Osteocyte (in vitro differentiated cells): ENCODE results near the gene TSTD2. TPM values are rescaled to one million over a fixed set of nuclear protein-coding genes. Genes with fewer than 3 reads are reported as not detected.

Source experiments
- DNase-seq: peaks from one replicate; pipeline ENCODE4 v3.0.0; 2021; ENCODE audit warnings: mixed read lengths; ENCODE audit not compliant: unreplicated experiment; ENCODE audit errors: extremely low spot score
- H3K27ac Mint-ChIP-seq: one replicate; pipeline ENCODE4 v1.8.0; 2021; ENCODE audit warnings: mild to moderate bottlenecking, mixed read lengths; ENCODE audit not compliant: unreplicated experiment
- H3K27me3 Mint-ChIP-seq: one replicate; pipeline ENCODE4 v1.8.0; 2021; ENCODE audit warnings: mixed read lengths; ENCODE audit not compliant: unreplicated experiment
- H3K36me3 Mint-ChIP-seq: one replicate; pipeline ENCODE4 v1.8.0; 2021; ENCODE audit warnings: mixed read lengths; ENCODE audit not compliant: unreplicated experiment
- H3K4me1 Mint-ChIP-seq: one replicate; pipeline ENCODE4 v1.8.0; 2021; ENCODE audit warnings: mixed read lengths; ENCODE audit not compliant: unreplicated experiment
- H3K4me3 Mint-ChIP-seq: one replicate; pipeline ENCODE4 v1.8.0; 2021; ENCODE audit warnings: mild to moderate bottlenecking, moderate library complexity, mixed read lengths; ENCODE audit not compliant: unreplicated experiment
- H3K9me3 Mint-ChIP-seq: one replicate; pipeline ENCODE4 v1.8.0; 2021; ENCODE audit warnings: mixed read lengths; ENCODE audit not compliant: unreplicated experiment
- total RNA-seq: library from RNA; stranded (reverse); gene quantifications from 2 replicates; pipeline ENCODE4 v1.2.1, GENCODE V29; 2021
- TF ChIP-seq, protein P1 (sequence below): fragments of 200-600 bp; sonication (generic); IDR thresholded peaks from 2 replicates; pipeline ENCODE4 v1.5.0; 2021; ENCODE audit warnings: antibody characterized with exemption, mild to moderate bottlenecking, moderate library complexity

The TSTD2 gene
- total RNA-seq, 1 donor from 2014 or later: 23.3 TPM

DNA sequence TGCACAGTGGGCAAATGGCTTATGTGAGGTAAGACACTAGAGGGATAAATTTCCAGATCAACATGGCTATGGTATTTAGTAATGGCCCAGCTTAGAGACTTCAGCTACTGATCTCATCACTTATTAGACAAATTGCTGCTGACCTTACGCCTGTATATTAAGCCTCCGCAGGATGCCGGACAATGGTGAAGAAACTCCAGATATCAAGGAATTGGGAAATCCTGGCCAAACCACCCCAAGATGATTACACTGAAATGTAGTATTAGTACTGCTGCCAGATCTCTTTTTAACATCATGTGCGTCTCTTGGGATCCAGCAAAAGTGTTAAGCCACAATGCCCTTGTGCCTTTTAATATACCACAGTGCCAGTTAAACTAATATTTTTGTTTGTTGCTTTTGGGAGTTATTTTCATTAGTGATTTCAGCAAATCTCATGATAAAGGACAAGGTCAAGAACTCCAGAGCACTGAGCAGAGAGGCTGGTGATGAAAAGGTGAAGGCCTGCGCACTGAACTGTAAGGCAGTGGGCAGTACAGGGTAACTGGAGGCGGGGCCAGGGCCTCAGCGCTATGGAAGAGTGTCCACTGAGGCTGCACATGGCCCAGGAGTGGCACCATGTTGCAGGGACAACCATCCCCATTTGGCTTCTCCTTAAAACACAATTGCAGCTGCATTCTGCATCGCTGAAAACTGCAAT is 32.5 kb downstream of the TSTD2 start:
- Mint-ChIP-seq H3K9me3 (no peaks in the 10 kb centered on the region), H3K4me3 (no peak overlapping the region), H3K27me3 (peaks cover 4% of the 10 kb centered on the region), H3K4me1 (peaks cover 4% of the 10 kb centered on the region), H3K27ac (no peak overlapping the region), H3K36me3 (peaks cover 22% of the 10 kb centered on the region)
- peak; percentile 62 for DNase-seq
- TF ChIP-seq, protein P1, sequence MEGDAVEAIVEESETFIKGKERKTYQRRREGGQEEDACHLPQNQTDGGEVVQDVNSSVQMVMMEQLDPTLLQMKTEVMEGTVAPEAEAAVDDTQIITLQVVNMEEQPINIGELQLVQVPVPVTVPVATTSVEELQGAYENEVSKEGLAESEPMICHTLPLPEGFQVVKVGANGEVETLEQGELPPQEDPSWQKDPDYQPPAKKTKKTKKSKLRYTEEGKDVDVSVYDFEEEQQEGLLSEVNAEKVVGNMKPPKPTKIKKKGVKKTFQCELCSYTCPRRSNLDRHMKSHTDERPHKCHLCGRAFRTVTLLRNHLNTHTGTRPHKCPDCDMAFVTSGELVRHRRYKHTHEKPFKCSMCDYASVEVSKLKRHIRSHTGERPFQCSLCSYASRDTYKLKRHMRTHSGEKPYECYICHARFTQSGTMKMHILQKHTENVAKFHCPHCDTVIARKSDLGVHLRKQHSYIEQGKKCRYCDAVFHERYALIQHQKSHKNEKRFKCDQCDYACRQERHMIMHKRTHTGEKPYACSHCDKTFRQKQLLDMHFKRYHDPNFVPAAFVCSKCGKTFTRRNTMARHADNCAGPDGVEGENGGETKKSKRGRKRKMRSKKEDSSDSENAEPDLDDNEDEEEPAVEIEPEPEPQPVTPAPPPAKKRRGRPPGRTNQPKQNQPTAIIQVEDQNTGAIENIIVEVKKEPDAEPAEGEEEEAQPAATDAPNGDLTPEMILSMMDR: no peak

GRCh38 chr9:97599314-97599846 is 33.8 kb downstream of the TSTD2 start:
- H3K27me3 Mint-ChIP-seq: peaks cover 5% of the 10 kb centered on the region
- peaks cover 4% of the 10 kb centered on the region for H3K4me1 Mint-ChIP-seq
- TF ChIP-seq, protein P1: no peak
- no peak overlapping the region for H3K27ac Mint-ChIP-seq
- H3K9me3 Mint-ChIP-seq: no peaks in the 10 kb centered on the region
- no peak overlapping the region for H3K4me3 Mint-ChIP-seq
- peak; percentile 54 for DNase-seq
- H3K36me3 Mint-ChIP-seq: peaks cover 17% of the 10 kb centered on the region

- peaks cover 7% of the 10 kb centered on the region for H3K27me3 Mint-ChIP-seq
- peaks cover 17% of the 10 kb centered on the region for H3K36me3 Mint-ChIP-seq
- no peak overlapping the region for H3K27ac Mint-ChIP-seq
- TF ChIP-seq, protein P1: peak; percentile 83
- H3K4me1 Mint-ChIP-seq: peaks cover 4% of the 10 kb centered on the region
- H3K4me3 Mint-ChIP-seq: no peak overlapping the region
- DNase-seq: peak; percentile 85
- no peaks in the 10 kb centered on the region for H3K9me3 Mint-ChIP-seq
Observed at GRCh38 chr9:97598461-97599288, 34.5 kb downstream of the TSTD2 start.

DNA sequence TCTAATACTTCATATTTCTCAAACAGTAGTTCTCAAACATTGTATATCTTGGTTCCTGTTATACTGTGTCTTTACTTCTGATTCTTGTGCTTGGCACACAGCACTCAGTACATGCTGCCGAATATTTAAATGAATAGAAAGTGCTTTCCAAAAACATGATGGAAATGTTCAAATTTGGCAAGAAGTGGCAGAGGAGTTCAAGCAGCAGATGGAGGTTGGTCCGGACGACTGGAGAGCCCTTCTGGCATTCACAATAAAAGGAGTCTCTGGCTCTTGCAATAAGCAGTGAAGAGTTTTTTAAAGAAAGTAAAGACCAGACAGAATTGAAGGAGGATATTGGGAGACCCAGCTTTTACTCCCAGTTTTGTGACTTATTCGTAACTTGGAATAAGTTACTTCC is 36.3 kb downstream of the TSTD2 start:
- Mint-ChIP-seq H3K4me3 (no peak overlapping the region), H3K36me3 (peaks cover 5% of the 10 kb centered on the region), H3K27ac (no peak overlapping the region), H3K27me3 (peaks cover 21% of the 10 kb centered on the region), H3K4me1 (peaks cover 4% of the 10 kb centered on the region), H3K9me3 (no peaks in the 10 kb centered on the region)
- TF ChIP-seq, protein P1: no peak
- DNase-seq: no peak

DNA sequence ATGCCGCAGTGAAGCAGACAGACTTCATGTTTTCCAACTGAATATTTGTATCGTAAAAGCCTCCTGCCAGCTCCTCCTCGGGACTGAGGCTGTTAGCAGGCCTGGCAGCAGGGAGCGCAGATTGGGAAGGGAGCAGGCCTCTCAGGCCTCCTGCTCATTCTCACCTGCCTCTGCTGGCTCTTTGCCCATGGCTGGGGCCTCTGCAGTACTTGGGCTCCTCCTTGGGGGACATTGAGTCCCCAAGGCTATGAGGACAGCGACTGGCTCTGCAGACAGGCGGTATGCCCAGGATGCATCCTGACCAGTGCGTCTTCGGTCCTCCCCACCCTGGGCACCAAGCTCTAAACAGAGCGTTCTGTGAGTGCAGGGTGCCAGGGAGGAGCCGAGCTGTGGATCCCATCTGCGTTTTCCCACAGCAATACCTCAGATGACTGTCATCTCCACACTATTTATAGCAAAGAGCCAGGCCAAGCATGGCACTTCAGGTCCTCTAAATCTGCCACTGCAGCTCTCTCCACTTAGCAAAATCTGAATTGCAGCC is 38.7 kb downstream of the TSTD2 start:
- Mint-ChIP-seq H3K4me1 (peaks cover 4% of the 10 kb centered on the region), H3K36me3 (no peaks in the 10 kb centered on the region), H3K9me3 (no peaks in the 10 kb centered on the region), H3K27me3 (peaks cover 32% of the 10 kb centered on the region), H3K4me3 (no peak overlapping the region), H3K27ac (no peak overlapping the region)
- TF ChIP-seq, protein P1: no peak
- peak; percentile 81 for DNase-seq
